HTR-8/SVneo (cell line): Measurements from ENCODE around the gene CRLF1.

Experiments used
- DNase-seq: peaks from one replicate; pipeline ENCODE4 v3.0.0; 2011; ENCODE audit warnings: low spot score, mixed read lengths; ENCODE audit not compliant: insufficient read length
- FAIRE-seq: peaks from 2 replicates; lab custom pipeline; 2011; peaks lifted over from hg19 to GRCh38; lab: Jason Lieb, UNC

Gene CRLF1

GRCh38 chr19:18637673-18638630 lies 31.4 kb upstream of the CRLF1 start:
- FAIRE-seq, result no peak

DNA sequence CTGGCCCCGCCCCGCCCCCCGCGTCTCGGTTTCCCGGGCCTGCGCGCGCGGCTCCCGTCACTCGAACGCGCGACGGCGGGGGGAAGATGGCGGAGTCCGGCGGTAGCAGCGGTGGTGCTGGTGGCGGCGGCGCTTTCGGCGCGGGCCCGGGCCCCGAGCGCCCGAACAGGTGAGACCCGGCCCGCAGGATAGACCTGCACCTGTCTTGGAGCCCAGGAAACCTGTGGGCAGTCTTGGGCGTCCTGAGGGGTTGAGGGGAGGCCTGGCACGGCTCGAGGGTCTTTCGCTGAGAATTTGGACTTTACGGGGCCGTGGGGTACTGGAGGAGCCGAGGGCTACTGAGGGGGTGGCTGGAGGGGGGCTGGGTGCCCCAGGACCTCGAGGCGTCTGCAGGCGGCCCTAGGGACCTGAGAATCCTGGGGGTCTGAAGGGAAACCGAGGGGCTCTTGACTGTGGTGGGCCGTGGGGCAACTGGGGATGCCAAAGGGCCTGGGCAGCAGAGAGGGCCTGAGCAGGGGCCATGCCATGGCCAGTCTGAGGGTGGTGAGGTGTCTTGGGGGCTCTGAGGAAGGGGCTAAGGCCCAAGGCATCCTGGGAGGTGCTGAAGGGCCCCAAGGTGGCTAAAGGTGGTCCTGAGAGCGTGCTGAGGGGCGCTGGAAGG lies 30.5 kb upstream of the CRLF1 start, which contains the start of gene KLHL26:
TSS of gene KLHL26 (plus strand) at position 60 of the 661 bp plus-strand sequence. CDS start at position 87, 27 bp downstream.
- no peak for FAIRE-seq
- DNase-seq, result no peak

More at GRCh38 chr19:18637673-18638630, 31.4 kb upstream of the CRLF1 start:
- DNase-seq, result no peak

DNA sequence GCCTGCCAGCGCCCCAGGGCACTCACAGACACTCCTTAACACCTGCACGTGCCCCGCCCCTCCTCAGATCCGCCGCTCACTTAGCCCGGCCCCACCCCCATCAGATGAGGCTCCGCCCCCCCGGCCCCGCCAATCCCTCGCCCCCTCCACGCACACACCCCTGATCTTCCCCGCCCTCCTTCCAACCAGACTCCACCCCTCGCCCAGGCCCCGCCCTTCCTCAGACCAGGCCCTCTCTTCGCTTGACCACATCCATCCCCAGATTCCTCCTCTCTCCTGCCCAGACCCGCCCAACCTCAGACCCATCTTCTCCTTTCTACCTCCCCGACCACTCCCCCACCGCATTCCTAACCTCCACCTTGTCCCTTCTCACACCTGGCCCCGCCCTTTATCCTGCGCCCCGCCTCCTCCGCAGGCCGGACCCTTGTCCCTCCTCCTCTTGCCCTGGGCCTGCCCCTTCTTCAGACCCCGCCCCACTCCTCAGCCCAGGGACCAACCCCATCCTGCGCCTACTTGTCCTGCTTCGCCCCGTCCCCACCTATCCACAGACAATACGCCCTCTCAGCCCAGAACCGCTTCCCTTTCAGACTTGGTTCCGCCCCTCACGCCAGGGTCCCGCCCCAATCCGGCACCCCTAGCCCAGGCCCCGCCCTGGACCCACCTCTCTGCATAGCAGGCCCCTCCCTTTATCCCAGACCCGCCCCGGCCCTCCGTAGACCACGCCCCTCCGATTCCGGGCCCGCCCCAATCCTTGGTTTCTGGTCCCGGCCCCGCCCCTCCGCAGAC lies 29.8 kb upstream of the CRLF1 start:
- FAIRE-seq (peak; percentile 98), DNase-seq (peak; percentile 98)

- DNase-seq (no peak), FAIRE-seq (no peak)
These were observed 29.2 kb upstream of the CRLF1 start for GRCh38 chr19:18635831-18636182.

DNA sequence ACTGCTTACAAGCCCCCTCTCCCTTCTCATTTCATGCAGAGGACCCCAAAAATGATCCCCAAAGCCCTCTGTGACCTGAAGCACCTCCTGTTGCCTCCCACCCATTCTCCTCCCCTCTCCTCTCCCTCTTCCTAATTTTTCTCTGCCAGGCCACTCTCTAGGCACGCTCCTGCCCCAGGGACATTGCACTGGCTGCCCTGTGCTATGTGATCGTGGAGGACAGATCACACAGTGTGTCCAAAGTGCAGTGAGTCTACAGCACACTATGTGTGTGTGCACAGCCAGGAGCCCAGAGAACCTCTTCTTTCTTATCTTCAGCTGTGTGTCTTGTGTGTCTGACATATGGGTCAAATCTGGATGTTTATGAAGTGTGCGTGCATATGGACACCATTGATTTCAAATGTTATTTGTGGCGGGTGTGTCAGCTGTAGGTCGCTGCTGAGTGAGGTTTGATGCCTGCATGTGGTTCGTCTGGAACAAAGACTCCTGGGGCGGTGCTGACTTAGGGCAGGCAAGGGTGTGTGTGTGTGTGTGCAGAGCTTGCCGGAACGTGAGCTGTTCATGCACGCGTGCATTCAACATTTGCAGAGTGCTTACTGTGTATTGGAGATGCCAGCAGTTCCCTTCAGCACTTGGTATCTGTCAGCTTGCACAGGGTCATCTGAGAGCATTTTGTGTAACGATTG lies 28.2 kb upstream of the CRLF1 start:
- FAIRE-seq (peak; percentile 80), DNase-seq (no peak)

DNA sequence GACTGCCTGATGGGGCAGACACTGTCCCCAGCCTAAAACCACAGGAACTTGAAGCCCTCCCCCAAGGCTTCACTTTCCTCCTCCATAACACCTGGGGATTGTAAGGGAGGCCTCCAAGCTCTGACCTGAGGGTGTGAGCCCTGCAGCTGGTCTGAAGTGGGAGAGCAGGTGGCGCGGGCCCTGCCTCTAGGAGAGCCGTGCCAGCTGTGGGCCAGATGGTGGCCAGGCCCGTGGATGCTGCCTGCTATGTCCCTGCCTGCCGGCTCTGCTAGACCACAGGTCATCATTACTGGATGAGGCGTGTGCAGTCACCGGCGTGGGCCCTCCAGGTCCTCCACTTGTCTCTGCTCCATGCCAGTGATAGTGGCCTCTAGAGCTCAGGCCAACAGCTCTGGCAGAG lies 26.7 kb upstream of the CRLF1 start:
- FAIRE-seq, result no peak
- DNase-seq, result no peak

DNA sequence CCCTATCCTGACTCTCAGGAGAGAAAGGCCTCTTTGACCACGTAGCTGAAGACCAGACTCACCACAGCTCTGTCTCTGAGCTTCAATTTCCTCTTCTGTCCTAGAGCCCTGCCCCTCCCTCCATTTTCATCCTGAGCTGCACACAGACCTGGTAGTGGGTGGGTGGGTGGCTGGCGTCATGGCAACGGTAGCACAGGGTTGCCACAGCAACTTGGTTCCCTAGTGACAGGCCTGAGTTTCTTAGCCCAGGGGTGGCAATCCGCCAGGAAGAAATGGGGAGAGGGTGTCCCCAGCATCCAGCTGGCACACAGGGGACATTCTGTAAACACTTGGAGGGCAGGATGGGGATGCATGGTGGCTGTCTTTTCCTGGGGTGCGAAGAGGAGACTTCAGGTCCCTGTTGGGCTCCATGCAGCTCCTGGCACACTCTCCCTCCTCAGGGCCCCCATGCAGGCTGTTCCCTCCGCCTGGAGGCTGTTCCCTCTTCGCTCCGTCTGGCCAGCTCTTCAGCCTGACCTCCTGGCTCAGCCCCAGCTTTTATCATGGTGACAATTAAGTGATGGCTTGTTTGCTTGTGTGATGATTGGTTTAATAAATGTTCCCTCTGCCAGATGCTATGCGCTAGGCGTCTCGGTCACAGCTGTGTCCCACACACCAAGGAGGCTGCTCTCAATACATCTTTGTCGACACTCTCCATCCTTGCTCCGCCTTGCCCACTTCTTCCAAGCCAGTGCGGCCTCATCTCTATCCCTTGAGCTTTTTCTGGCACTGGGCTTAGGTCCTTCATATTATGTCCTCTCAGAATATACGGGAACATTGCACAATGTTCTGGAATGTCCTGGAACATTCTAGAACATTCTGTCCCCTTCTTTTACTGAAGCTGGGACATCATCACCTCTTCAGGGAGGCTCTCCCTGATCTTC lies 22.8 kb upstream of the CRLF1 start:
- no peak for DNase-seq
- no peak for FAIRE-seq

GRCh38 chr19:18626906-18627305 lies 20.3 kb upstream of the CRLF1 start:
- FAIRE-seq, result no peak

GRCh38 chr19:18620902-18621301 lies 14.3 kb upstream of the CRLF1 start:
- FAIRE-seq (no peak), DNase-seq (no peak)

More at GRCh38 chr19:18626906-18627305, 20.3 kb upstream of the CRLF1 start:
- no peak for DNase-seq

DNA sequence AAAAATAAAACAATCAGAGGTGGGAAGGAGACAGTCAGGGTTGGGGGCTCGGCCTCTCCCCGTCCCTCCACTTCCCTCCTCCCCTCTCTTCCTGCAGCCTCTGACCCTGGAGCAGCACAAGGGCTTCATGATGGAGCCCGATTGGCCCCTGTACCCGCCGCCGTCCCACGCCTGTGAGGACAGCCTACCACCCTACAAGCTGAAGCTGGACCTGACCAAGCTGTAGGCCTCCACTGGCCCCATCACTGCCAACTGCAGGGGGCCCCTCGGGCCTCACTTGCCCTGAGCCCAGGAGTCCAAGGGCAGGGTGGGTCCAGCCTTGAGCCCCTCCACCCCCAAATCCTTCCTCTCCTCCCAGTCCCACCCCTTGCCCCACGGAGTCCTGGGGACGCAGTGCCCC lies 13.7 kb upstream of the CRLF1 start:
- no peak for FAIRE-seq
- DNase-seq, result no peak

GRCh38 chr19:18618236-18618635 lies 11.6 kb upstream of the CRLF1 start:
- FAIRE-seq, result no peak
- DNase-seq, result no peak

- FAIRE-seq, result no peak
- no peak for DNase-seq
These were observed 11.0 kb upstream of the CRLF1 start for GRCh38 chr19:18617562-18617961.

- DNase-seq (no peak), FAIRE-seq (no peak)
These were observed 9.4 kb upstream of the CRLF1 start for GRCh38 chr19:18616023-18616422.

DNA sequence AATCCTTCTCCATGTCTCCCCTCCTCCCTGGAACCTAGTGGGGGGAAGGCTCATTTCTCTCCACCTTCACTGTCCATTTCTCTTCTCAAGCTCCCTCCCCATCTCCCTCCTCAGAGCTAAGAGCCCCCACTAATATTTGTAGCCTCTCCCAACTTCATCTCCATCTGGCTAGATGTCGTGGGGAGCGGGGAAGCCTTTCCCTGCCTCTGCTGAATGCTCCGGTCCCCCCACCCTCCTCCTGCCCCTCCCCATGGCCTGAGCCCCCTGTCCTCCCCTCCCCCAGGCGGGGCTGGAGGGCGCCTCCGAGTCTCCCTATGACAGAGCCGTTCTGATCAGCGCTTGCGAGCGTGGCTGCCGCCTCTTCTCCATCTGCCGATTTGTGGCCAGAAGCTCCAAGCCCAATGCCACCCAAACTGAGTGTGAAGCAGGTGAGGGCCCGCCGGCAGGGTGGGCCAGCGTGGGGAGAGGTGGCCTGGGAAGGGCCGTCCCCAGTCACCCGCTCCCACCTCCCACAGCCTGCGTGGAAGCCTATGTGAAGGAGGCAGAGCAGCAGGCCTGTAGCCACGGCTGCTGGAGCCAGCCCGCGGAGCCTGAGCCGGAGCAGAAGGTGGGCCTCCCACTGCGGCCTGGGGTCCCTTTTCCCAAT lies 7.1 kb upstream of the CRLF1 start:
- no peak for FAIRE-seq

DNA sequence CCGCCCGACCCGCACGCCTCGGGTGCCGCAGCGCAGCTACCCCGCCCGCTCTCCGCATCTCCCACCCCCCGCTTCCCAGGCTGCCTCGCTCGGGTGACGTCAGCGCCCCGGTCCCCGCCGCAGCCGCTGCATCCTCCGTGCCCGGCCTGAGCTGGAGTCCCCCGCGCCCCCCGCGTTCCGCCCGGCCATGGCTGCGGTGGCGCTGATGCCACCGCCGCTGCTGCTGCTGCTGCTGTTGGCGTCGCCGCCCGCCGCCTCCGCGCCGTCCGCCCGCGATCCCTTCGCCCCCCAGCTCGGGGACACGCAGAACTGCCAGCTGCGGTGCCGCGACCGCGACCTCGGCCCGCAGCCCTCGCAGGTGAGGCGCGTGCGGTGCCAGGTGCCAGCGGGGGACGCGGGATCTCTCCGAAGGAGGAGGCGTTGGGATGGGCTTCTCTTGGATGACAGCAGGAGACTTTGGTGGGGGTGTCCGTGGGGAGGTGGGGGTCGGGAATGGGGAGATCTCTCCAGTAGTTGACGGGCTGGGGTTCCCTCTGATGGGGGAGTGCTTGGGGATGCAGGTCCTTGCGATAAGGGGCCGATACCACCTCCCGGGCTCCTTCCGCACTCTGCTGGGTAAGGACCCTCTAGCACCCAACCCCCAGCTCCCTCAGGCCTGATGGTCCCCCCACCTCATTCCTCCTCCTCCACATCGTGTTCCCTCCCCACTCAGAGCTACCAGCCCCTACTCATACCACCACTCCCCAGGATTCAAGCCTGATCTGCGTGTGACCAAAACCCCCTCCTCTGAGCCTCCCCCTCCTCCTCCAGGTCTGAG lies 6.4 kb upstream of the CRLF1 start, which contains the start of gene TMEM59L:
TSS of gene TMEM59L (plus strand) at position 99 of the 817 bp plus-strand sequence. CDS start at position 188, 89 bp downstream.
- FAIRE-seq (peak; percentile 48), DNase-seq (no peak)

More for the DNA sequence above, 7.1 kb upstream of the CRLF1 start:
- no peak for DNase-seq

GRCh38 chr19:18612051-18612771 lies 5.6 kb upstream of the CRLF1 start:
- no peak for DNase-seq
- FAIRE-seq, result no peak
